Colonic mucosa (tissue), 4 donors: ENCODE data around the gene VIT. TPM values are rescaled to one million over a fixed set of nuclear protein-coding genes. Genes with fewer than 3 reads are reported as not detected.
A peak's percentile ranks its signal among the peaks of the same experiment; 100 is the strongest.

ENCODE experiments used
- DNase-seq: peaks from one replicate; pipeline ENCODE4 v3.0.0-alpha.2; 2020
- H3K27ac ChIP-seq: fragments of 200-600 bp; one replicate; pipeline ENCODE4 v1.8.0; 2021
- H3K27me3 ChIP-seq: fragments of 200-600 bp; one replicate; pipeline ENCODE4 v1.8.0; 2021
- H3K36me3 ChIP-seq: fragments of 200-600 bp; one replicate; pipeline ENCODE4 v1.8.0; 2021
- H3K4me1 ChIP-seq: fragments of 200-600 bp; one replicate; pipeline ENCODE4 v1.8.0; 2021; ENCODE audit warnings: mild to moderate bottlenecking
- H3K4me3 ChIP-seq: fragments of 200-600 bp; one replicate; pipeline ENCODE4 v1.8.0; 2021
- H3K9ac ChIP-seq, 2 donors: one replicate each; pipeline ENCODE4 v1.7.0; 2013; ENCODE audit warnings: control low read depth in 2 of 2, low read depth in 2 of 2, low read length in 2 of 2
- H3K9me3 ChIP-seq: fragments of 200-600 bp; one replicate; pipeline ENCODE4 v1.8.0; 2021
- CTCF ChIP-seq: fragments of 200-600 bp; IDR thresholded peaks from one replicate; pipeline ENCODE4 v1.8.0; 2022; ENCODE audit warnings: antibody characterized with exemption, mild to moderate bottlenecking
- intact Hi-C: fragments of 100-400 bp; cut with DNase I; formaldehyde crosslinking; loops from one replicate; pipeline ENCODE4 v1.14.1; 2022
- total RNA-seq, 2 donors: library from RNA; stranded (reverse); fragmentation: NEBNext Ultra II Directional in 1 of 2; extraction: Animal tissue kit (Norgen Biotek cat#: 25700) in 1 of 2; gene quantifications; one replicate each; pipeline ENCODE4 v1.2.1, GENCODE V29; 2021
- donor health status: healthy.
- donor health status: DM: no; HTN: no; CAD: no.
- donor health status: DM: no; HTN: no; CAD: no.

Gene VIT
- total RNA-seq, 2 donors from 2014 or later, result 0.20 to 0.21 TPM

- no peak overlapping the region for H3K27ac ChIP-seq
- intact Hi-C loops, result no loop called here
These were observed 72.6 kb downstream of the VIT start for GRCh38 chr2:36769106-36769505.

GRCh38 chr2:36770542-36771287 lies 74.2 kb downstream of the VIT start:
- Histone ChIP-seq H3K4me3 (no peak overlapping the region), H3K9me3 (no peaks in the 10 kb centered on the region), H3K9ac (no peak overlapping the region), H3K27me3 (no peaks in the 10 kb centered on the region), H3K4me1 (no peaks in the 10 kb centered on the region), H3K27ac (no peak overlapping the region), H3K36me3 (no peaks in the 10 kb centered on the region)
- intact Hi-C loops, result no loop called here
- peak; percentile 19 for TF ChIP-seq CTCF
- peak; percentile 36 for DNase-seq

More at GRCh38 chr2:36769106-36769505, 72.6 kb downstream of the VIT start:
- DNase-seq, result no peak
- Histone ChIP-seq H3K27me3 (no peaks in the 10 kb centered on the region), H3K4me1 (no peaks in the 10 kb centered on the region), H3K9ac (no peak overlapping the region), H3K9me3 (no peaks in the 10 kb centered on the region), H3K4me3 (no peak overlapping the region), H3K36me3 (no peaks in the 10 kb centered on the region)
- TF ChIP-seq CTCF, result no peak

- no peaks in the 10 kb centered on the region for H3K9me3 ChIP-seq
- TF ChIP-seq CTCF, result no peak
- intact Hi-C loops, result no loop called here
These were observed 75.2 kb downstream of the VIT start for GRCh38 chr2:36771671-36772070.

GRCh38 chr2:36773947-36774346 lies 77.4 kb downstream of the VIT start:
- Histone ChIP-seq H3K36me3 (no peaks in the 10 kb centered on the region), H3K4me1 (no peaks in the 10 kb centered on the region), H3K9ac (no peak overlapping the region), H3K9me3 (no peaks in the 10 kb centered on the region), H3K27ac (no peak overlapping the region), H3K27me3 (no peaks in the 10 kb centered on the region), H3K4me3 (no peak overlapping the region)
- intact Hi-C loops, result no loop called here
- DNase-seq, result no peak
- no peak for TF ChIP-seq CTCF

More at GRCh38 chr2:36771671-36772070, 75.2 kb downstream of the VIT start:
- Histone ChIP-seq H3K36me3 (no peaks in the 10 kb centered on the region), H3K27ac (no peak overlapping the region), H3K9ac (no peak overlapping the region), H3K27me3 (no peaks in the 10 kb centered on the region), H3K4me1 (no peaks in the 10 kb centered on the region), H3K4me3 (no peak overlapping the region)
- no peak for DNase-seq

GRCh38 chr2:36775261-36775660 lies 78.8 kb downstream of the VIT start:
- Histone ChIP-seq H3K27me3 (no peaks in the 10 kb centered on the region), H3K9me3 (no peaks in the 10 kb centered on the region), H3K4me1 (no peaks in the 10 kb centered on the region), H3K4me3 (no peak overlapping the region), H3K9ac (no peak overlapping the region), H3K27ac (no peak overlapping the region), H3K36me3 (no peaks in the 10 kb centered on the region)
- no peak for TF ChIP-seq CTCF
- intact Hi-C loops, result no loop called here
- no peak for DNase-seq
